K562 (cell line): ENCODE measurements around the gene INSIG1. TPM values are rescaled to one million over a fixed set of nuclear protein-coding genes. Genes with fewer than 3 reads are reported as not detected.

Source experiments
- ATAC-seq: fragments of 200-7000 bp; cut with Tn5 transposase; 3 replicates; pipeline ENCODE4 v1.9.1; 2020; ENCODE audit warnings: moderate library complexity
- BruUV-seq: library from RNA; stranded (reverse); fragments of 400-500 nt; replicated peaks from 2 replicates; lab custom pipeline; 2021; lab: Mats Ljungman, UMichigan
- CTCF ChIA-PET: fragments of 300-600 bp; formaldehyde crosslinking; extraction: SDS; loops from one replicate; lab custom pipeline; 2021; ENCODE audit warnings: low intra/inter-chr PET ratio; lab: Yijun Ruan, JAX
- POLR2A ChIA-PET: fragments of 300-600, 350-650 bp; sonication (Branson Sonifier 250); formaldehyde crosslinking; extraction: SDS; loops from one replicate; lab custom pipeline; 2021; ENCODE audit warnings: antibody characterized with exemption, inconsistent platforms; lab: Yijun Ruan, JAX
- DNase-seq, 4 experiments: peaks; one replicate each; pipeline versions ENCODE4 v3.0.0 to v3.0.0-alpha.2; 2011 to 2018; ENCODE audit warnings: low spot score in 3 of 4, mixed read lengths in 3 of 4; ENCODE audit errors: extremely low read depth in 1 of 4
- FAIRE-seq: peaks from 2 replicates; lab custom pipeline; 2011; peaks lifted over from hg19 to GRCh38; lab: Jason Lieb, UNC
- H2AFZ ChIP-seq: 2 replicates; pipeline ENCODE4 v1.6.0; 2011; ENCODE audit warnings: low read depth, low read length, control low read depth, inconsistent platforms
- H3K27ac ChIP-seq: fragments of 200-600 bp; 3 replicates; pipeline ENCODE4 v1.8.0; 2011; ENCODE audit warnings: low read depth, mild to moderate bottlenecking, control low read depth, inconsistent platforms, low read length, moderate library complexity, mixed read lengths; ENCODE audit errors: extremely low read depth
- H3K27me3 ChIP-seq, 2 experiments: fragments of 300-600 bp in 1 of 2; 2 replicates in 1 of 2; 3 replicates in 1 of 2; pipeline versions ENCODE4 v1.6.0 to v1.8.0; 2011; ENCODE audit warnings: inconsistent platforms in 2 of 2, low read length in 2 of 2, mild to moderate bottlenecking in 1 of 2, mixed read lengths in 1 of 2, moderate library complexity in 1 of 2; ENCODE audit not compliant: control insufficient read depth in 2 of 2, insufficient read depth in 2 of 2
- H3K36me3 ChIP-seq: fragments of 300-600 bp; 3 replicates; pipeline ENCODE4 v1.8.0; 2011; ENCODE audit warnings: mild to moderate bottlenecking, low read length, inconsistent platforms; ENCODE audit not compliant: control insufficient read depth, insufficient read depth
- H3K4me1 ChIP-seq, 2 experiments: fragments of 200-600 bp in 1 of 2; replicated peaks in 1 of 2; 2 replicates in 1 of 2; 3 replicates in 1 of 2; pipeline versions ENCODE4 v1.5.1 to v1.8.0; 2011; ENCODE audit warnings: inconsistent platforms in 2 of 2, low read length in 2 of 2, mild to moderate bottlenecking in 1 of 2, mixed read lengths in 1 of 2, moderate library complexity in 1 of 2; ENCODE audit not compliant: control insufficient read depth in 2 of 2, insufficient read depth in 2 of 2
- H3K4me2 ChIP-seq: 2 replicates; pipeline ENCODE4 v1.6.1; 2011; ENCODE audit warnings: low read length, control low read depth, inconsistent platforms, mixed read lengths; ENCODE audit not compliant: insufficient read depth
- H3K4me3 ChIP-seq: fragments of 200-600 bp; sonication (generic), shearing (Covaris generic); 2 replicates; pipeline ENCODE4 v1.5.1; 2016; ENCODE audit warnings: control low read depth, inconsistent platforms
- H3K79me2 ChIP-seq: fragments of 200-600 bp; 3 replicates; pipeline ENCODE4 v1.8.0; 2011; ENCODE audit warnings: low read length, inconsistent platforms; ENCODE audit not compliant: control insufficient read depth, insufficient read depth
- H3K9ac ChIP-seq, 2 experiments: 2 replicates each; pipeline versions ENCODE4 v1.6.0 to v1.6.1; 2011; ENCODE audit warnings: low read depth in 2 of 2, low read length in 2 of 2, control low read depth in 1 of 2, inconsistent platforms in 1 of 2, mild to moderate bottlenecking in 1 of 2, mixed read lengths in 1 of 2; ENCODE audit not compliant: insufficient read depth in 1 of 2
- H3K9me1 ChIP-seq: one replicate; pipeline ENCODE4 v1.6.0; 2011; ENCODE audit warnings: inconsistent platforms, mild to moderate bottlenecking, low read length, moderate library complexity; ENCODE audit not compliant: control insufficient read depth, insufficient read depth
- H3K9me3 ChIP-seq: replicated peaks from 2 replicates; pipeline ENCODE4 v1.5.1; 2011; ENCODE audit warnings: low read depth, low read length, inconsistent platforms; ENCODE audit not compliant: control insufficient read depth, insufficient read depth
- H4K20me1 ChIP-seq: replicated peaks from 2 replicates; pipeline ENCODE4 v1.6.1; 2011; ENCODE audit warnings: low read length, inconsistent platforms, mixed read lengths; ENCODE audit not compliant: control insufficient read depth, insufficient read depth
- FOXP4 ChIP-seq: sonication (generic); formaldehyde crosslinking; IDR thresholded peaks from 2 replicates; pipeline ENCODE4 v1.8.0; 2022; ENCODE audit warnings: mild to moderate bottlenecking, missing genetic modification reagents, borderline replicate concordance
- HDAC2 ChIP-seq: fragments of 450-650 bp; IDR thresholded peaks from 2 replicates; pipeline ENCODE4 v1.6.1; 2016; ENCODE audit warnings: mild to moderate bottlenecking
- MEIS2 ChIP-seq: fragments of 450-650 bp; IDR thresholded peaks from 2 replicates; pipeline ENCODE4 v1.6.1; 2014; ENCODE audit warnings: mild to moderate bottlenecking; ENCODE audit not compliant: partially characterized antibody
- NR2C1 ChIP-seq, 2 experiments: fragments of 450-650 bp; IDR thresholded peaks; 2 replicates each; pipeline ENCODE4 v1.6.1; 2017; ENCODE audit warnings: mild to moderate bottlenecking in 2 of 2, antibody characterized with exemption in 1 of 2, inconsistent platforms in 1 of 2, missing compliant biosample characterization in 1 of 2, missing genetic modification characterization in 1 of 2
- RAD21 ChIP-seq, 2 experiments: fragments of 250-450 bp in 1 of 2; fragments of 450-650 bp in 1 of 2; sonication (Bioruptor Pico) in 1 of 2; formaldehyde crosslinking in 1 of 2; IDR thresholded peaks in 1 of 2; conservative IDR thresholded peaks in 1 of 2; 2 replicates each; pipeline versions ENCODE4 v1.4.0 to v1.8.0; 2020 to 2022; ENCODE audit warnings: mild to moderate bottlenecking in 2 of 2, moderate library complexity in 1 of 2
- ZFP36 ChIP-seq: fragments of 150-350 bp; IDR thresholded peaks from 2 replicates; pipeline ENCODE4 v1.6.1; 2018; ENCODE audit warnings: low read length, low read depth; ENCODE audit not compliant: partially characterized antibody
- ZNF143 ChIP-seq: sonication (generic); formaldehyde crosslinking; IDR thresholded peaks from 2 replicates; pipeline ENCODE4 v1.9.0; 2022; ENCODE audit warnings: mild to moderate bottlenecking, missing genetic modification reagents
- ZNF384 ChIP-seq: IDR thresholded peaks from 2 replicates; pipeline ENCODE4 v1.6.1; 2012; ENCODE audit warnings: low read depth, low read length, improper control_type of control experiment
- WGBS: fragments of 100-300 bp; shearing (Covaris generic); methylation state at CpG from one replicate; pipeline ENCODE4 v1.1.6; 2016; ENCODE audit warnings: low coverage, mixed read lengths; ENCODE audit not compliant: insufficient coverage; ENCODE audit errors: missing lambda C conversion rate; 5-methylcytosine and 5-hydroxymethylcytosine counted together
- in situ Hi-C: fragments of 300-500 bp; cut with MboI; formaldehyde crosslinking; loops from 4 replicates; pipeline ENCODE4 v1.15.0; 2018; ENCODE audit warnings: inconsistent platforms, mixed read lengths
- intact Hi-C: fragments of 100-400 bp; cut with micrococcal nuclease; formaldehyde crosslinking; loops from 2 replicates; pipeline ENCODE4 v1.14.2; 2022
- polyA plus RNA-seq, 8 experiments: library from polyadenylated mRNA; depleted of rRNA in 4 of 8; stranded (reverse) in 5 of 8; unstranded in 3 of 8; fragments of >200 nt; fragmentation: Nextera tagmentation in 2 of 8; fragmentation: Illumina TruSeq in 1 of 8; extraction: Ambion mirVana in 2 of 8; extraction: Trizol in 1 of 8; gene quantifications; 2 replicates each; pipeline versions ENCODE4 v1.2.1 to v1.2.3, GENCODE V29; 2011 to 2014; ENCODE audit warnings: inconsistent platforms in 1 of 8, missing spikeins in 1 of 8
- total RNA-seq, 7 experiments: library from RNA; depleted of rRNA in 6 of 7; stranded (reverse); fragments of >200 nt in 6 of 7; fragmentation: Illumina TruSeq in 2 of 7; extraction: Trizol in 2 of 7; gene quantifications; 2 replicates each; pipeline versions ENCODE4 v1.2.1 to v1.2.3, GENCODE V29; 2011 to 2021; ENCODE audit warnings: low replicate concordance in 1 of 7
- TF ChIP-seq, protein P1 (sequence below), 2 experiments: IDR thresholded peaks in 1 of 2; conservative IDR thresholded peaks in 1 of 2; 2 replicates each; pipeline ENCODE4 v1.6.1; 2016; ENCODE audit warnings: low read depth in 2 of 2, mild to moderate bottlenecking in 1 of 2, missing compliant biosample characterization in 1 of 2, missing genetic modification characterization in 1 of 2, moderate library complexity in 1 of 2

The INSIG1 gene
- total and polyA plus RNA-seq, 9 of the 15 experiments (the other 6 are each of a cell fraction or from before 2014, with no cell fraction given), result 57.1 to 787 (median 238) TPM

- no peak for TF ChIP-seq FOXP4 (CRISPR knock-in tag)
- no peak for TF ChIP-seq HDAC2
- peak; percentile 39 for TF ChIP-seq MEIS2
- TF ChIP-seq RAD21 (CRISPR knock-in tag; conservative IDR thresholded peaks at IDR 0.05 in 1 of 2, IDR thresholded peaks at IDR 0.05 in 1 of 2), result no peak
- no peak for TF ChIP-seq ZNF384
- peak; percentile 3 for TF ChIP-seq ZFP36
- TF ChIP-seq, protein P1, sequence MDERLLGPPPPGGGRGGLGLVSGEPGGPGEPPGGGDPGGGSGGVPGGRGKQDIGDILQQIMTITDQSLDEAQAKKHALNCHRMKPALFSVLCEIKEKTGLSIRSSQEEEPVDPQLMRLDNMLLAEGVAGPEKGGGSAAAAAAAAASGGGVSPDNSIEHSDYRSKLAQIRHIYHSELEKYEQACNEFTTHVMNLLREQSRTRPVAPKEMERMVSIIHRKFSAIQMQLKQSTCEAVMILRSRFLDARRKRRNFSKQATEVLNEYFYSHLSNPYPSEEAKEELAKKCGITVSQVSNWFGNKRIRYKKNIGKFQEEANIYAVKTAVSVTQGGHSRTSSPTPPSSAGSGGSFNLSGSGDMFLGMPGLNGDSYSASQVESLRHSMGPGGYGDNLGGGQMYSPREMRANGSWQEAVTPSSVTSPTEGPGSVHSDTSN (CRISPR knock-in tag; IDR thresholded peaks at IDR 0.05; ENCODE audit: low read depth), result no peak
- TF ChIP-seq, protein P1 (tag; conservative IDR thresholded peaks at IDR 0.05; ENCODE audit: low read depth), result no peak
- TF ChIP-seq NR2C1 (IDR thresholded peaks at IDR 0.05), result no peak
- no peak for TF ChIP-seq NR2C1 (tag; IDR thresholded peaks at IDR 0.05)
- TF ChIP-seq ZNF143 (CRISPR knock-in tag), result no peak
- TF ChIP-seq, all 486 proteins: peak for 2
- WGBS, result 1% methylated on average over 9 of the region's 9 CpGs
- intact Hi-C loops (no loop called here), in situ Hi-C loops (no loop called here)
- DNase-seq, result no peak
- Histone ChIP-seq H3K9ac (no peak overlapping the region), H3K4me1 (peaks cover 0 to 11% of the 10 kb centered on the region in 2 experiments; a peak in 4 of 5 replicates), H4K20me1 (no peaks in the 10 kb centered on the region), H3K27me3 (peaks cover 74 to 84% of the 10 kb centered on the region in 2 experiments), H3K9me1 (no peaks in the 10 kb centered on the region), H3K27ac (no peak overlapping the region), H3K4me3 (no peak overlapping the region), H3K36me3 (no peaks in the 10 kb centered on the region), H2AFZ (no peak overlapping the region), H3K9me3 (no peaks in the 10 kb centered on the region), H3K79me2 (no peaks in the 10 kb centered on the region), H3K4me2 (no peak overlapping the region)
- CTCF ChIA-PET, result no interaction called here
- no peak for ATAC-seq
- no peak for FAIRE-seq
- BruUV-seq, result no TSS peak
- POLR2A ChIA-PET, result interaction anchor here (0.9 to 1.5 kb wide), 2 partner anchors 8 to 15 kb away, joined by 5 to 6 read pairs; partner anchors contain the start of gene INSIG1
These were observed 16.2 kb upstream of the INSIG1 start for GRCh38 chr7:155281398-155281969.
